CMK (cell line): ENCODE results near the gene ADGRD1.

ENCODE experiments used
- DNase-seq: peaks from one replicate; pipeline ENCODE4 v3.0.0-alpha.2; 2010; ENCODE audit warnings: low read depth

ADGRD1 gene

GRCh38 chr12:131102991-131103668, 149.4 kb downstream of the ADGRD1 start:
- DNase-seq = no peak

- DNase-seq = no peak
Measured at GRCh38 chr12:131103669-131104462, 150.2 kb downstream of the ADGRD1 start.

GRCh38 chr12:131104463-131105350, 151.0 kb downstream of the ADGRD1 start:
- peak; percentile 58 for DNase-seq

DNA sequence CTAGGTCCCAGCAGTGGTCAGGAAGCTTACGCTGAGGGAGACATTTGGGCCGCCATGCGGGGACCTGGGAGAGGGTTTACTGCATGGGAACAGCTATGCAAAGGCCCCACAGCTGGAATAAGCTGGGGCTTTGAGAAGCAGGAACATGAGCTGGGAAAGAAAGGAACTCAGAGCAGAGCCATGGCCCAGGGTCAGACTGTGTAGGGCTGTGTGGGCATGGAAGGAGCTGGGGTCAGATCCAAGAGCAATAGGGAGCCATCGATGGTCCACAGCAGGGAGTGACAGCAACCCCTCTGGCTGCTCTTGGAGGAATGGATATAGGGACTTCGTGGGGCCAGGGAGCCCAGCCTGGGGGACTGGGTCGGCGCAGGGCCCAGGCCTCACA, 151.6 kb downstream of the ADGRD1 start:
- DNase-seq = no peak

DNA sequence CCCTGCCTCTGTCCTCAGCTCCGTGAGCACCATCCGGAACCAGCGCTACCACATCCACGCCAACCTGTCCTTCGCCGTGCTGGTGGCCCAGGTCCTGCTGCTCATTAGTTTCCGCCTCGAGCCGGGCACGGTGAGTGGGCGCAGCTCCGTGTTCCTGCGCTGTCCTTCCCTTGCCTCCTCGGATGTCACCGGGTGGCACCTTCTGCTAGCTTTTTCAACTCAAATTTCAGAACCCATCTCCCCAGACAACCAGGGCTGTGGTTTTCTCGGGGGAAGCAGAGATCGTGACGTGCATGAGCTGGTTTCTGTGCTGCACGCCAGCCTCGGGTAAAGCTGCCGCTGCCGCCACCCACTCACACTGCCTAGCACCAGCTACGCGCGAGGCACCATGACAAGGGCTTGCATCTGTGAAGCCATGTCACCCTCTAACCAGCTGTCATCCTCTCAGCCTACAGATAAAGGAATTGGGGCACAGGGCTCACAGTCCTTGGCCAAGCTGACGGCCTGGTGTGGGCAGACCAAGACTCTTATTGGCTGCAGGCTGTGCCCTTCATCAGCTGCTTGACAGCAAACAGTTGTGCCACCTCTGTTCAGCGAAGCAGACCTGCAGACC, 152.1 kb downstream of the ADGRD1 start:
- no peak for DNase-seq

GRCh38 chr12:131106349-131106941, 152.7 kb downstream of the ADGRD1 start:
- no peak for DNase-seq

DNA sequence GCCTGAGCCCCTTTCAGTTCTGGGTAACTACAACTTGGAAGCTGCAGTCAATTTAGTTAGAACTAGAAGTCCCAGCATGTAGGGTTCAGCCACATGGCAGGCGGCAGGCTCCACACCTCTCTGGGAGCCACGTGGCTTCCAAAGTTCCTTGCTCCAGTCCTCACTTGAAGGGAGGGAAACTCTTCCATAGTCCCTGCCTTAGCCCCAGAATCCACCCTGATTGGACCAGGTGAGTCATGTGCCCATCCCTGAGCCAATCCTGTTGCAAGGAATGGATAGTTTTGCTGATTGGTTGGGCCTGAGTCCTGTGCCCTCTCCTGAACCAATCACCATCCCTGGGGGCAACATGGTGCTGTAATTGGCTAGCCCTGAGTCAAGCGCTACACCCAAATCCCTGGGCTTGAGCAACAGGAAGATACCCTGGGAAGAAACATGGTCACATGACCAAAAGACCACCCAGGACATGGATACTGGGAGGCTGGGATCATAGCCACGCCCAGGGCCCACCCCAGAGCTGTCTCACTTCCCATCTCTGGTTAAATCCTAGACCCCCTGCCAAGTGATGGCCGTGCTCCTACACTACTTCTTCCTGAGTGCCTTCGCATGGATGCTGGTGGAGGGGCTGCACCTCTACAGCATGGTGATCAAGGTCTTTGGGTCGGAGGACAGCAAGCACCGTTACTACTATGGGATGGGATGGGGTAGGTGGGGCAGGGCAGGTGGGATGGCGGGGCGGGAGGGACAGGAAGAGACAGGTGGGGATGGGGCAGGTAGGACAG, 154.7 kb downstream of the ADGRD1 start:
- DNase-seq = no peak

GRCh38 chr12:131111446-131111845, 157.7 kb downstream of the ADGRD1 start:
- DNase-seq = no peak

DNA sequence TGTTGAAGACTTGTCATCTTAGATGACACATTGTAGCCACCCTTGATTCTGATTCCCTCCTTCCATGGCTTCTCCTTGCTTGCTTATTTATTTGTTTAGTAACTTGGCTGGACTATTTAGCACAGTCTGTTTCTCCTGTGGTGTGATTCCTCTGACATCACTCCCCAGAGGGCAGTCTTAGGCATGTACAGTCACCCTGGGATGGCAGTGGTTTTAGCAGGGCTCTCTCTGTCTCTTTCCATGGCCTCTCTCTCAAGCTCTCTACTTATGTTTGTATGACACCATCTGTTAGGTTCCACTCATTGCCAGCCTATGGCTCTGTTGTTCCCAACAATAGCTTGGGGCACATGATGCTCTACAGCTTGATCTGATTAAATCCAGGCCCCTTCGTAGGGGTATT, 158.3 kb downstream of the ADGRD1 start:
- no peak for DNase-seq

- DNase-seq = no peak
Measured at GRCh38 chr12:131112700-131113290, 159.1 kb downstream of the ADGRD1 start.

DNA sequence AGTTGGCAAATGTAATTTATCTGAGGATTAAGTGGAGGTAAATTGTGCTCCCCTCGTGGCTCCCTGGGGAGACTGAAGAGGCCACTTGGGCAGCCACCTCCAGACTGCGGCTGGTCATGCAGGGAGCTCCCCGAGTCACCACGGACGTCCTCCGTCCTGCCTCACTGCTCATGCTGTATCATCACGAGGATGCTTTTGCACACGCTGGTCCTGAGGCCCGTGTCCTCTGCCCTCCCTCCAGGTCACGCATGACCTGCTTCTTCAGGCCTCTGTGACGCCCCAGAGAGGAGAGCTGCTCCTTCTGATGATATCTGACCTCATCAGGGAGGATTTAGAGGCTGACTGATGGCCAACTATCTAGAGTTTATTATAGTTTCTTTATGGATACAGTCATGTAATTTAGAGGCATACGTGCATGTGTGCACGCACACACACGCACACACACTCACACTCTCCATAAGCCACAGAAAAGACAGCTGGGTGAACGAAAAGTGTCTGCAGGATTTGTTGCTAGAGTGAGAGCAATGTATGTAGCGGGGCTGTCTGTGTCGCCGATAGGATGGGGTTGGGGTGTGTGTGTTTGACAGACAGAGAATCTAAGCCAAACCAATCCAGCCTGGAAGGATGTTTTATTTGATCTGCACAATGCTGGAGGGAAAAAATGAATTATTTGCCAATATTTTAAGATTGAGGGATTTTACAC, 160.0 kb downstream of the ADGRD1 start:
- no peak for DNase-seq

- no peak for DNase-seq
Measured at GRCh38 chr12:131114271-131114670, 160.6 kb downstream of the ADGRD1 start.

DNA sequence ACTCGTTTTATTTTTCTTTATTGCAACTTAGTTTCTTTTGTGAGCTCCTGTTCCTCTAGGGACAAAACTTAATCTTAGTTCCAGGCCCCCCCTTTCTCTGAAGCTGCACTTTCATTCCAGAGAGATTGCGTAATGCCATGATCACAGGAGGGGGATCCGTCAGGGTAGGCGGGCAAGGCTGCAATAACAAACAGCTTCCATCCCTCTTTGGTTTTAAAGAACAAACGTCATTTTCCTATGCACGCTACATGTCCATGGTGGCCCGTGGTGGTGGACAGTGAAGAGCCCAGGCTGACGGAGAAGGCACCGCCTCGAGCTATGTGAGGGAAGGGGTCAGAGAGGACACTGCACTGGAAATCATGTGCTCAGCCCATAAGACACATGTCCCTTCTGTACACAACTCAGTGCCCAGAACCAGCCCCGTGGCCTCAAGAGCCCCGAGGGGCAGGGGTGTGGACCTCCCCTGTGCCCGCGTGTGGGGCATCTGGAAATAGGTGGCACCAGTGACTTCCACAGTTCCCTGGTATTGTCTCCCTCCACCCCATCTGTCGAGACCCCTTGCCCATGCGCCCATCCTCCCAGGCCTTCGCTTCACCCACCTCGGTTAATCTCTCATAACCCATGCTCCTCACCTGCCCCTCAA, 161.4 kb downstream of the ADGRD1 start:
- DNase-seq = no peak

DNA sequence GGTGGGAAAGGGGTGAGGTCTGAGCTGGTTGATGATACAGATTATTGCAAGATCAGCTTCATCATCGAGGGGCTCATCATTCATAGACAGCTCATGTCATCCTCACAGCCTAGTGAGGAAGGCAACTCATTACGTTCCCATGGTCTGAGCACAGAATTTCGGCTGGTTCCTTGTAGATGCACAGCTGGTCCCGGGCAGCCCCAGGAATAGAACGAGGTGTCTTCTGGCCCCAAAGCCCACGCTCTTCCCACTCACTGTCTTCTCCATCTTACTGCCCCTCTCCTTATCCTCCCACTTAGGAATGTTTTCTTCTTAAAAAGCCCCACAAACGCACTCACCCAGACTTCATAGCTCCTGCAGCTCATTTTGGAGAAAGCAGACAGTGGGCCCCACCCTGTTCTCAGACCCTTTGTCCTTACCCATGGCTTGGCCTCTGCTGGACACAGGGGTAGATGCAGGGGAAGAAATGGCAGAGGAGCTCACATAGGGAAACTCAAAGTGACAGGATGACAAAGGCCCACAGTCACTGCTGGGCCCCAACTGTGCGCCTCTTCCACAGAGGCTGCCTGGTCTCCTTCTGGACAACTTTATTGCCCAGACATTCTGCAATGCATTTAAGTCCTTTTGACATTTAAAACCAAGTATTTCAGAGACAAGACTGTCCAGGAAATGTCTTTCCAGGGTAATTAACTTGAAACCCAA, 162.2 kb downstream of the ADGRD1 start:
- DNase-seq = no peak

DNA sequence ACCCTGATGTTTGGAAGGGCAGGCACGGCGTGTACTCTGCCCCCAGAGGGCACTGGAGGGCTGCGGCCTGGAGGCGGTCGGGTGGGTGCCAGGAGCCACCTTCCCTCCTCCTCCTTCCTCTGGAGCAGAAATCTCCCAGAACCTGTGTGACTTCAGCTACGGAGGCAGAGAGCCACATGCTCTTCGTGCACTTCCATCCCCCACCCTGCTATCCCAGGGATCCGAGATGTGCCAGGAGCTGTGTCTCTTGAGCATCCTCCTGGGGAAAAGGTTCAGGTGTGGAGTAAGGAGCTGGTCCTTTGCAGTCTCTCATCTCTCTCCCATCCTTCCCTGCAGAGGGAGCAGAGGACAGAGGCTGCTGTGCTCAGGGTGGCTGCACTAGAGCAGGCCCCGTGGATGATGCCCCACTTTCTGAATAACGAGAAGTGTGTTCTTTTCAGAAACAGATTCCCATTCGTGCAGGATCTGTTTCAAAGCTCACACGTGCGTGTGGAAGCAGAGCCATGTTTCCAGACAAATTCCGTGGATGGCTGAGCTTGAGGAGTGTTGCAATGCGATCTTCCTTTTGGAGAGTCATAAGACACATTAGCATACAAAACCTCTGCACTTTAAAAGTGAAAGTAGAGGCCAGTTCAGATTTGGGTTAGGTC, 162.9 kb downstream of the ADGRD1 start:
- no peak for DNase-seq

GRCh38 chr12:131117438-131118245, 163.9 kb downstream of the ADGRD1 start:
- DNase-seq = no peak

DNA sequence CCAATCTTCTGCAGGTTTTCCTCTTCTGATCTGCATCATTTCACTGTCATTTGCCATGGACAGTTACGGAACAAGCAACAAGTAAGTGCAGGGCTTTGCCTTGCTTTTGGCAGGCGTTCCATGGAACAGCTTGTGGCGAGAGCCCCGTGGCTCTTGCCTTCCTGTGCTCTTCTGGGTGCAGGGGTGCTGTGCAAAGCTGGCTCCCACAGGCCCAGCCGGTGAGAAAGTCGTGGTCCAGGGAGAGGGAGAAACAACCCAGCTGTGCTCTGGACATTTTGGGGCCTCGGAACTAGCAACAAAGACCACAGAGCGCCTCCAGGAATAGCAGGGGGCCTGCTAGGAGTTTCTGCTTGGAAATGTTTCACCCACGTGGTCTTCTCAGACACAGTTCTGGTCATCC, 164.7 kb downstream of the ADGRD1 start:
- no peak for DNase-seq
